Astrocyte (in vitro differentiated cells and primary cell): ENCODE measurements around the gene TSPAN32.

Experiments used
- EZH2 ChIP-seq: IDR thresholded peaks from 2 replicates; pipeline ENCODE4 v1.6.1; 2012; ENCODE audit warnings: mild to moderate bottlenecking, low read length, inconsistent platforms; ENCODE audit not compliant: insufficient read depth
- TF ChIP-seq, protein P1 (sequence below): IDR thresholded peaks from 2 replicates; pipeline ENCODE4 v1.5.1; 2011; ENCODE audit warnings: low read depth, mild to moderate bottlenecking, inconsistent platforms, low read length, moderate library complexity; ENCODE audit not compliant: insufficient read depth

DNA sequence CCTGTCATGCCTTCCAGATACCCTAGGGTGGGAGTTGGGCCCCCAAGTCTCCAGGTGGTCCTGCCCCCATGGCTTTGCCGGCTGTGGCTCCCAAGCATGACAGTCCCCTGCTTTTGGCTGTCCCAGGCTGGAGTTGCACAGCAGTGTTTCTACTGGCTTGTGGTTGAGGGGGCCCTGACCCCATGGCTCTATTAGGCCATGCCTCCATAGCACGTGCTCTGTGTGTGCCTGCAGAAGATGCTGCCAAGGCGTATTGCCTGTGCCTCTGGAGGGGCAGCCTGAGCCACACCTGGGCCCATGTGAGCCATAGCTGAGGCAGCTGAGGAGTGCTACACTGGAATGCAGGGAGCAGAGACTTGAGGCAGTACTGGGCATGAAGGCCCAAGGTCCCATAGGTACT, 49.9 kb downstream of the TSPAN32 start:
- TF ChIP-seq, protein P1, sequence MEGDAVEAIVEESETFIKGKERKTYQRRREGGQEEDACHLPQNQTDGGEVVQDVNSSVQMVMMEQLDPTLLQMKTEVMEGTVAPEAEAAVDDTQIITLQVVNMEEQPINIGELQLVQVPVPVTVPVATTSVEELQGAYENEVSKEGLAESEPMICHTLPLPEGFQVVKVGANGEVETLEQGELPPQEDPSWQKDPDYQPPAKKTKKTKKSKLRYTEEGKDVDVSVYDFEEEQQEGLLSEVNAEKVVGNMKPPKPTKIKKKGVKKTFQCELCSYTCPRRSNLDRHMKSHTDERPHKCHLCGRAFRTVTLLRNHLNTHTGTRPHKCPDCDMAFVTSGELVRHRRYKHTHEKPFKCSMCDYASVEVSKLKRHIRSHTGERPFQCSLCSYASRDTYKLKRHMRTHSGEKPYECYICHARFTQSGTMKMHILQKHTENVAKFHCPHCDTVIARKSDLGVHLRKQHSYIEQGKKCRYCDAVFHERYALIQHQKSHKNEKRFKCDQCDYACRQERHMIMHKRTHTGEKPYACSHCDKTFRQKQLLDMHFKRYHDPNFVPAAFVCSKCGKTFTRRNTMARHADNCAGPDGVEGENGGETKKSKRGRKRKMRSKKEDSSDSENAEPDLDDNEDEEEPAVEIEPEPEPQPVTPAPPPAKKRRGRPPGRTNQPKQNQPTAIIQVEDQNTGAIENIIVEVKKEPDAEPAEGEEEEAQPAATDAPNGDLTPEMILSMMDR, result no peak
- no peak for TF ChIP-seq EZH2
